ENCODE measurements around the gene MAST4.

Gene MAST4

DNA sequence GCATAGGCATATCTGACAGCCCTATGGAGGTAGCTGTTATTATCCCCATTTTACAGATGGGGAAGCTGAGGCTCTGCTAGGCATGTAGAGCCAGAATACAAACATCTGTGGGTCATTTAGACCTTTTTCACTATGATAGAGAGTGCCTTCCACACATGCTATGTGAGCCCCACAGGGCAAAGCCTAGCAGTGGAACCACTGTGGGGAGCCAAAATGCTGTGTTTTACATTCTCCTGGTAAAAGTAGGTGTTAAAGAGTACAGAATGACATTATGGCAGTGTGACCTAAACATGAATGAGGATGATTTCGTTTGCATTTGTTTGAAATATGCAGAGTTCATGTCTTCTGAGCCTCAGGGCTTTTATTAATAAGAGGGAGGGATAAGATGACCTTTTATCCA, 265.2 kb downstream of the MAST4 start:
- H3K79me2 ChIP-seq (ENCODE audit: low read length): no peaks in the 10 kb centered on the region
- no peak overlapping the region for H3K27ac ChIP-seq (ENCODE audit: low read length)
- no peaks in the 10 kb centered on the region for H4K20me1 ChIP-seq (ENCODE audit: insufficient read depth, low read length)
- H3K4me2 ChIP-seq (ENCODE audit: low read length): no peak overlapping the region
- H2AFZ ChIP-seq (ENCODE audit: low read depth, low read length): no peak overlapping the region
- H3K36me3 ChIP-seq (replicated peaks; ENCODE audit: low read depth, low read length): no peaks in the 10 kb centered on the region
- peaks cover 33% of the 10 kb centered on the region for H3K27me3 ChIP-seq (ENCODE audit: low read depth, low read length)
- H3K4me1 ChIP-seq (ENCODE audit: low read length): no peaks in the 10 kb centered on the region
- H3K9me3 ChIP-seq (ENCODE audit: insufficient read depth, low read length): no peaks in the 10 kb centered on the region
- no peak for TF ChIP-seq EZH2phosphoT487 (IDR thresholded peaks at IDR 0.05; ENCODE audit: low read depth)
- TF ChIP-seq, protein P1, sequence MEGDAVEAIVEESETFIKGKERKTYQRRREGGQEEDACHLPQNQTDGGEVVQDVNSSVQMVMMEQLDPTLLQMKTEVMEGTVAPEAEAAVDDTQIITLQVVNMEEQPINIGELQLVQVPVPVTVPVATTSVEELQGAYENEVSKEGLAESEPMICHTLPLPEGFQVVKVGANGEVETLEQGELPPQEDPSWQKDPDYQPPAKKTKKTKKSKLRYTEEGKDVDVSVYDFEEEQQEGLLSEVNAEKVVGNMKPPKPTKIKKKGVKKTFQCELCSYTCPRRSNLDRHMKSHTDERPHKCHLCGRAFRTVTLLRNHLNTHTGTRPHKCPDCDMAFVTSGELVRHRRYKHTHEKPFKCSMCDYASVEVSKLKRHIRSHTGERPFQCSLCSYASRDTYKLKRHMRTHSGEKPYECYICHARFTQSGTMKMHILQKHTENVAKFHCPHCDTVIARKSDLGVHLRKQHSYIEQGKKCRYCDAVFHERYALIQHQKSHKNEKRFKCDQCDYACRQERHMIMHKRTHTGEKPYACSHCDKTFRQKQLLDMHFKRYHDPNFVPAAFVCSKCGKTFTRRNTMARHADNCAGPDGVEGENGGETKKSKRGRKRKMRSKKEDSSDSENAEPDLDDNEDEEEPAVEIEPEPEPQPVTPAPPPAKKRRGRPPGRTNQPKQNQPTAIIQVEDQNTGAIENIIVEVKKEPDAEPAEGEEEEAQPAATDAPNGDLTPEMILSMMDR (IDR thresholded peaks at IDR 0.05; ENCODE audit: low read depth, low read length): no peak
- no peak overlapping the region for H3K9ac ChIP-seq (ENCODE audit: low read length)
- no peak overlapping the region for H3K4me3 ChIP-seq (ENCODE audit: low read length)

DNA sequence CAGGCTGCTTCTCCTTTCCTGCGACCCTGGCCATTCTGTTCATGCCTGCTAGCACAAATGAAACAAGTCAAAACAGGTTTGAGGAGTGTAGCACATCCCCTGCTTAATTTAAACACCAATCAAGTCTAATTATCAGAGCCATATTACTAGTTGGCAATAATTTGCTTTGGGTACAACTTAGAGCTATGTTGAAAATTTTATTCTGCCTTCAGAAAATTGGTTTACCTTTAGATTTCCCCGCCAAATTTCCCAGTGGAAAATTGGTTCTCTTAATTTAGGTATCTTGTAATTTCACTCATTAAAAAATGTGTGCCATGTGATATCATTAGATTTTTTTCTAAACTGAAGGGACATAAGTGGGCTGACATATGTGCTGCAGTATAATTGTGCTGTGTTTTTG, 265.8 kb downstream of the MAST4 start:
- no peaks in the 10 kb centered on the region for H3K79me2 ChIP-seq (ENCODE audit: low read length)
- no peak overlapping the region for H3K4me3 ChIP-seq (ENCODE audit: low read length)
- no peaks in the 10 kb centered on the region for H3K9me3 ChIP-seq (ENCODE audit: insufficient read depth, low read length)
- TF ChIP-seq EZH2phosphoT487 (IDR thresholded peaks at IDR 0.05; ENCODE audit: low read depth): no peak
- TF ChIP-seq, protein P1 (IDR thresholded peaks at IDR 0.05; ENCODE audit: low read depth, low read length): no peak
- H2AFZ ChIP-seq (ENCODE audit: low read depth, low read length): no peak overlapping the region
- no peak overlapping the region for H3K27ac ChIP-seq (ENCODE audit: low read length)
- H4K20me1 ChIP-seq (ENCODE audit: insufficient read depth, low read length): no peaks in the 10 kb centered on the region
- no peaks in the 10 kb centered on the region for H3K4me1 ChIP-seq (ENCODE audit: low read length)
- no peak overlapping the region for H3K9ac ChIP-seq (ENCODE audit: low read length)
- H3K36me3 ChIP-seq (replicated peaks; ENCODE audit: low read depth, low read length): no peaks in the 10 kb centered on the region
- no peak overlapping the region for H3K4me2 ChIP-seq (ENCODE audit: low read length)
- H3K27me3 ChIP-seq (ENCODE audit: low read depth, low read length): peaks cover 33% of the 10 kb centered on the region

DNA sequence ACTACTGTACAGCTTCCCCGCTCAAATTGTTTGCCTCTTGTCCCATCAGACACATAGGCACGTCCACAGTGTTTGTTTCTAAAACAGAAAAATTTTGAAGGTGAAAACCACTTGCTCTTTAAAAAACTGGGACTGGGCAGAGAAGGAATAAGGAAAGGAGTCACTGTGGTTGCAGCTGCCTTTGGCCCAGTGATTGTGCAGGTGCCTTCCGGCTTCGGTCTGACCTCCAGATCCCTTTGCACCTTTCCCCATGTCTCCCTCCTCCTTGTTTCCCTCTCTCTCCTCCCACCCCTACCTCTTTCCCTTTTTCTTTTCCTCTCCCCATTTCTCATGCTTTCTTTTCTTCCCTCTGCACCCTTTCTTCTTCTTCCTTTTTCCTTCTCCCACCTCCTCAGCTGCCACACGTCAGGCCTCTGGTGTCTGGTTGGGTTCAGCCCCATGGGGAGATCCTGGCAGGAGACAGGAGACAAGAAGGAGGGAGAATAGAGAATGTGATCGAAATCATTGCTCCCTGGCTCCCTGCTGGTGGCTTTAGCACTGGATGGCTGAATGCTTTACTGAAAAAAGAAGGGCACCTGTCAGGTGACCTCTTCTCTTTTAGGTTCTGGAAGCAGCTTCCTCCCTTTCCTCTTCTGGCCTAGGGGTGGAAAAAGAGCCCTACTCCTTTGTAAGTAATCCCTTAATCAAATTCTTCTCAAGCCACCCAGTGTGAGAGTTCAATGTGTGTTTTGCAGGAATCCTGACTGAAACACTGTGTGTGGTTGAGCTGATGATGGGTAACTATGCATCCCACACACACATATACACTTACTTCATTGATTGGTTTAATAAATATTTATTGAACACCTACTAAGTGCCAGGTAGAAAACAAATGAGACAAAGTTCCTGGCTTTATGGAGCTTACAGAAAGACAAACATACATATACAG, 267.3 kb downstream of the MAST4 start:
- H3K4me3 ChIP-seq (ENCODE audit: low read length): no peak overlapping the region
- H3K4me1 ChIP-seq (ENCODE audit: low read length): no peaks in the 10 kb centered on the region
- no peak overlapping the region for H3K9ac ChIP-seq (ENCODE audit: low read length)
- no peaks in the 10 kb centered on the region for H3K9me3 ChIP-seq (ENCODE audit: insufficient read depth, low read length)
- peaks cover 37% of the 10 kb centered on the region for H3K27me3 ChIP-seq (ENCODE audit: low read depth, low read length)
- H3K27ac ChIP-seq (ENCODE audit: low read length): no peak overlapping the region
- no peaks in the 10 kb centered on the region for H4K20me1 ChIP-seq (ENCODE audit: insufficient read depth, low read length)
- no peak overlapping the region for H2AFZ ChIP-seq (ENCODE audit: low read depth, low read length)
- no peak overlapping the region for H3K4me2 ChIP-seq (ENCODE audit: low read length)
- TF ChIP-seq, protein P1 (IDR thresholded peaks at IDR 0.05; ENCODE audit: low read depth, low read length): no peak
- TF ChIP-seq EZH2phosphoT487 (IDR thresholded peaks at IDR 0.05; ENCODE audit: low read depth): no peak
- H3K36me3 ChIP-seq (replicated peaks; ENCODE audit: low read depth, low read length): no peaks in the 10 kb centered on the region
- H3K79me2 ChIP-seq (ENCODE audit: low read length): no peaks in the 10 kb centered on the region

DNA sequence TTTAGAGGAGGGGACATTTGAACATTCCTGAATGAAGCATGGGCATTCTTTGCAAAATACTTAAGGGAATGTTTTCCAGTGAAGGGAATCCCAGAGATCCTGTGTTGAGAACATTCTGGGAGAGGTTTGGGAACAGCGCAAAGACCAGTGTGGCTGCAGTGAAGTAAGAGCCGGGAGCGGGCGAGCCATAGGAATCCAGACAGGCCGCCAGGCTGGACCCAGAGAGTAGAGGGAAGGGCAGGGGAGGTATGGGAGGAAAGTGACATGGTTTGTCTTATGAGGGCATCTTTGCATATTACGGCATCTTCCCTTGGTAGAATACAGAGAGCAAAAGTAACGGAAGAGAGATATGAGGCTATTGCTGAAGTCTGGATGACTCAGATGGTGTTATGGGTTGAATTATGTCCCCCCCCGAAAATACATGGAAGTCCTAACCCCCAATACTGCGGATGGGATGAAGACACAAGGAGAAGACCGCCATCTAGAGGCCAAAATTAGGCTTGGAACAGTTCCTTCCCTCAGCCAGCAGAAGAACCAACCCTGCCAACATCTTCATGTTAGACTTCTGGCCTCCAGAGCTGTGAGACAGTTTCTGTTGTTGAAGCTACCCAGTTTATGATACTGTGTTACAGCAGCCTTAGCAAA, 268.2 kb downstream of the MAST4 start:
- Histone ChIP-seq H3K27me3 (ENCODE audit: low read depth, low read length) (peaks cover 37% of the 10 kb centered on the region), H3K36me3 (replicated peaks; ENCODE audit: low read depth, low read length) (no peaks in the 10 kb centered on the region), H3K4me3 (ENCODE audit: low read length) (no peak overlapping the region), H4K20me1 (ENCODE audit: insufficient read depth, low read length) (no peaks in the 10 kb centered on the region), H3K4me2 (ENCODE audit: low read length) (no peak overlapping the region), H2AFZ (ENCODE audit: low read depth, low read length) (no peak overlapping the region), H3K9me3 (ENCODE audit: insufficient read depth, low read length) (no peaks in the 10 kb centered on the region), H3K27ac (ENCODE audit: low read length) (no peak overlapping the region), H3K9ac (ENCODE audit: low read length) (no peak overlapping the region), H3K79me2 (ENCODE audit: low read length) (no peaks in the 10 kb centered on the region), H3K4me1 (ENCODE audit: low read length) (no peaks in the 10 kb centered on the region)
- TF ChIP-seq, protein P1 (IDR thresholded peaks at IDR 0.05; ENCODE audit: low read depth, low read length): peak; percentile 43
- no peak for TF ChIP-seq EZH2phosphoT487 (IDR thresholded peaks at IDR 0.05; ENCODE audit: low read depth)

All from OCI-LY3 (cell line).